Raji (cell line): ENCODE results near the gene AJAP1.

ENCODE experiments used
- POLR2A ChIP-seq: IDR thresholded peaks from 2 replicates; pipeline ENCODE4 v1.6.1; 2011; ENCODE audit warnings: low read depth, low read length, control low read depth; ENCODE audit not compliant: insufficient read depth

The AJAP1 gene

DNA sequence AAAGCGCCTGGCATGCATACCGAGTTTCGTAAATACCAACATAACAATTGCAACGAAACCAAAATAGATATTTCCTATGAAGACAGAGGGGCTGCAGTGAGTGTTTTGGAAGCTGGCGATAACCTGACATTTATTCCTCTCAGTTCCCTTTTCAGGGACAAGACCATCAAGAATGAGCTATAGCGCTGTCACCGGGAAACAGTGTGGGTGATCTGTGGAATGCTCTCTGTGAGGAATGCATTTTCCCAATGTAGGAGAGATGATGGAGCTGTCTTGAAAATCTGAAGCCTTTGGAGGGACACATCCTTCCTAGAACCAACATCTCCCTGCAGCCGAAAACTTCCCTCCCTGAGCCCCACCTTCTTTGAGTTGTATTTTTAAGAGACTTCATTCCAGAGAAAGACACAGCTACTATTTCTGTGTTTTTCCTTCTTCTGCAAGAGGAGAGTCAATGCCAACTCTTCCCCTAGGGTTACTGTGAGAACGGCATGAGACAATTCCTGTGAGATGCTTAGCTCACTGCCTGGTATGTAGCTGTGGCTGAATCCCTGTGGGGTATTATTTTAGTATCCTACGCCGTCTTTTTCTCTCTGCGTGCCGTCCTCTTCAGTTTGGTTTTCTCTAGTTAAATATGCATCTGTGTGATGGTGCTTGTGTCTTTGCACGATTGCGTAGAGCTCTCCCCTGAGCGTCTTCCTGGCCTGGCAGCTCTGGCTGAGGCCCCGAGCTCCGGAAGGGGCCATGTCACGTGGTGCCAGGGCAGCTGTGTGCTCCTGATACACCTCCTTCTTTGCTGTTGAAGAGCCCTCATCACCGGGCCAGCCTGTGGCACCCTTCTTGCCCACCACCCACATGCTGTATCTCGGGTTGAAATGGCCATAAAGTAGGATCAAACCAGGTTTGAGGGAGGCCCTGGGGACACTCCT, 45.2 kb downstream of the AJAP1 start:
- no peak for TF ChIP-seq POLR2A

DNA sequence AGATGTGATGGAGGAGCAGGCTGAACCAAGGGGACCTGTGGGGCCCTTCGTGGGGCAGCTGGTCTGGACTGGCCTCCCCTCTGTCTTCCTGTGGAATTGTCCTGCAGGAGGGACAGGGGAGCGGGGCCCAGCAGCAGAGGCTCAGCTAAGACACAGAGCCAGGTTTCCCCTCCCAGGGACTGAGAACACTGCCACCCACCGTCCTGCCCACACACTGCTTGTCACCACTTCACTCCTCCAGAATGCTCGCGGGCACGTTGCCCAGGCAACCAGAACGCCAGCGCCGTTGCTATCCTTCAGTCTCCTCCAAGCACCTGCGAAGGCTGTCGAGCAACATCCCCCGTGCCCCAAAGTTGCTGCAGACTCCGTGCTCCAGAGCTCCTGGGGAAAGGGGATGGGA, 46.4 kb downstream of the AJAP1 start:
- TF ChIP-seq POLR2A: no peak

DNA sequence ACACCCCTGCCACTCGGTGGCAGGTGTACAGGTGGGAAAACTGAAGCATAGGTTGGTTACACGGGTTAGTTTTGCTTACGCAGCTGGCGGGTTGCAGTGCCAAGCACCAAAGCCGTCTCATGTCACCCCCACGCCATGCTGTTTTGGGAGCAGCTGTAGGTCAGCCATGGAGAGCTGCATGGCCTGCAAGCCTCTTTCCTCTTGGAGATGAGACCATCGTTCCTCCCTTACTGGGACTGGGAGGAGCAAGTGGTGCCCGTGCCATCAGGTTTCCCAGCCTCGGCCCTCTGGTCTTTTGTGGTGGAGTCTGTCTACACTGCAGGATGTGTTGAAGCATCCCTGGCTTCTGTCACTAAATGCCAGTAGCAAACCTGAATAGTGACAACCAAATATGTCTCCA, 46.9 kb downstream of the AJAP1 start:
- TF ChIP-seq POLR2A: no peak

DNA sequence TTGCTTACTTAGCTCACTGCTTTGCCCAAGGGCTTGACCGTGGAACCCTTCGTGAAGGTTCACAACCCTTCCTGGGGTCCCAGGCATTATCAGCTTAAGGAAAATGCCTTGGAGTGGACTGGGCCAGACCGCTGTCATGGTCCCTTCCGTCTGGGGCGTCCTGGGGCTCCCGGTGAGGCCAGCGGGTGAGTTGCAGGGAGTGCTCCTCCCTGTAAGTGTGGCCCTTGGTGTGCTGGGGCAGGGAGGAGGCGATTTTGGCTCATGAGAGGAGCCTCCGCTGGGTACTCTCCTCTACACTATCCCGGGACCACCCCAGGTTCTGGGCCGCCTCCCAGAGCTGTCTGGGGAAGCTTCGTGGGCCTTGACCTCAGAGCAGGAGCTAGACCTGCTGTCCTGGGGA, 48.1 kb downstream of the AJAP1 start:
- TF ChIP-seq POLR2A: no peak

DNA sequence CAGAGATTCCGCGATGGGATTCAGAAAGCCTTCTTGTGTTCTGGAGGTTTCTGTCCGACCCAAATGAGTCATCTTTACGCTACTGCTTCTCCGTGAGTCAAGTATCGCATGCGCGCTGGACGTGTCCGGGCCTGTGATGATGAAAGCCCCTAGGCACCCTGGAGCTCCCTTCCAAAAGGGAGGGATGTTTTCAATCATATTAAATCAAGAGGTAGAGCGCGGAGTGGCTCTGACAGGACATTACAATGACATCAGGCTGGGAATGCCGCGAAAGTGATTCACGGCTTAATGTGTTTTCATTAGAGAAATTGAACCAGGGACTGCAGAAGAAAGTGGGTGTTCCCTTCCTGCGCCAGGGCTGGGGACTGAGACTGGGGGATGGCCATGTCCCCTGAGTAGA, 48.5 kb downstream of the AJAP1 start:
- no peak for TF ChIP-seq POLR2A

DNA sequence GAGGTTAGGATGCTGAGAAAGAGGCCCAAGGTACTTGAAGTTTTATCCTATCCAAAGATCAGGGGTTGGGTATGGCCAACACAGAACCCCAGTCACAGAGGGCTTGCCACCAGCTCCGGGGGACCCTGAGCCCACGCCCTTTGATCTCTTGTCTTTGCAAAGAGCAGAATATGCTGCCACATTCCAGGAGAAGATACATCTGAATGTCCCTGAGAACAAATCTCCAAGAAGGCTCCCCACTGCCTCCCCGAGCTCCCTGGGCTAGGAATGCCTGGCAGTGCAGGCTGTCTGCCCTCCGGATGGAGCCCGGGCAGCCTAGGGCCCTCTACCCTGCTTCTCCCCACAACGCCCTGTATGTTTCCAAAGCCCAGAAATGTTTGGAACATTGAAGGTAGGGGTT, 49.2 kb downstream of the AJAP1 start:
- TF ChIP-seq POLR2A: no peak

DNA sequence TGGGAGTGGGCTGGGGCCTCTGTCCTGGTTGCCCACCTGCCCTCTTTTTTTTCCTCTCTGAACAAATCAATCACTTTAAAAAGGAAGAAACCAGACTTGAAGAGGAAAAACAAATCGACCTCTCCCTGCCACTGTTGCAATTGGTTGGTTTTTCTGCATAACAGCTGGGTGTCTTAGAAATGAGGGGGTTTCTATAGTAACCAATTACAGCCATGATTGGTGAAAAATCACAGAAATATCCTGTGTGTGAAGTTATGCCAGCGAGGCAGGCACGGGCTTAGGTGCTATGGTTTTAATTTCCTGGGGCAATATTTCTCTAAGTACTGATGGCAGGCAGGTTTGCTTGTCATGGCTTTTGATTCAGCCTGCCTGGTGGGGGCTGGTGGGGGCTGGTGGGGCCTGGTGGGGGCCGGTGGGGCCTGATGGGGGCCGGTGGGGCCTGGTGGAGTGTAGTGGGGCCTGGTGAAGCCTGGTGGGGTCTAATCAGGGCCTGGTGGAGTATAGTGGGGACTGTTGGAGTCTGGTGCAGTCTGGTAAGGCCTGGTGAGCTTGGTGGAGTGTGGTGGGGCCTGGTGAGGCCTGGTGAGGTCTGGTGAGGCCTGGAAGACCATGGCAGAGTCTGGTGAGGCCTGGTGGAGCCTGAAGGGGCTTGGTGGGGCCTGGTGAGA, 54.6 kb downstream of the AJAP1 start:
- TF ChIP-seq POLR2A: no peak

DNA sequence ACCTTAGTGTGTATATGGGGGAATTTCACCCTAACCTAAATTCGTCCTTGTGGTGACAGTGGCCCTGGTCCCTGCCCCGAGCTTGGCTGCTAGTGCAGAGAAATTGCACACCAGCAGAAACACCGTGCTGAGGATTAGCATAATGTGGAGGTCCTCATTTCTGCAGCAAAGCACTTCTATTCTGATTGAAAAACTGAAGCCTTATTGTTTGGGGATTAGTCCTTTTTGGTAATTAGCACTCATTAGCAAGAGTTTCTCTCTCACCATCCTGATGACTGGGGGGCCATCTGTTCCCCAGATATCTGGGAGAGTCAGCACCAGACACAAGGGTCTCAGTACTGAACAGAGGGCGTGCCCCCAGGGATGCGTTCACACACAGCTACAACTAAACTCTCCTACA, 55.2 kb downstream of the AJAP1 start:
- TF ChIP-seq POLR2A: no peak

DNA sequence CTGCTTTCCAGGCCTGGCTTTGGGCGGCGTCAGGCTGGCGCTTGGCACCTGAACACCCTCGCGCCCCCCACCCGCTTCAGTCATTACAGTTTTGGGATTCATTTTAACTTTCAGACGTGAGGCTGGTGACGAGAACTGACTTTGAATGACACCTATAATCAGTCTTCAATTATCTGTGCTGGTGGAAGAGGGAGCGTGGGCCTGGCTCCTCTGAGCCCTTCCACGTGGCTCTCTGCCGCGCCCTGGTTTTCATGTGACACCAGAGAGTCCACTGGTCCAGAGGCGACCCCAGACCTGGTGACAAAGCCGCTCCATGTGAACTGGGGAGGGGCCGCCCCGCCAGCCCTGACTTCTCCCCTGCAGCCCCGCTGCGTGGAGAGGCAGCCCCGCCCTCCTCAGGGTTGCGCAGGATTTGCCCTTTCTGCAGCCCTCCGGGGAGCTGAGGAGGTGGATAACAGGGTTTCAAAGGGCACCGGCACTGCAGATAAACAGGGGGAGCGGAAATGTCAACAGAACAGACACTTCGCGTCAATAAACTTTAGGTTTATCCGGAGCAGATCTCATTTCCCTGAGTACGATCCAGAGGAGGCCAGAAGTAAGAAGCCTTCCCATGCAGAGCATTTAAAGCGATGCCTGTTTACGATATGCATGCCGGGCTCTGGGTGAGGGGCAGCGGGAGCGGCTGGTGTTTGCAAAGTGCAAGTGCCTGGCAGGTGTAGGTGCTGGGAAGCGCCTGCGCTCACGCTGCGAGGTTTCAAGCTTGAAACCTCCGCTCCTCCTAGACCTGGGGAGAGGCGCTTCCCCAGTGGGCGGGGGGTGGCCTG, 56.4 kb downstream of the AJAP1 start:
- no peak for TF ChIP-seq POLR2A

DNA sequence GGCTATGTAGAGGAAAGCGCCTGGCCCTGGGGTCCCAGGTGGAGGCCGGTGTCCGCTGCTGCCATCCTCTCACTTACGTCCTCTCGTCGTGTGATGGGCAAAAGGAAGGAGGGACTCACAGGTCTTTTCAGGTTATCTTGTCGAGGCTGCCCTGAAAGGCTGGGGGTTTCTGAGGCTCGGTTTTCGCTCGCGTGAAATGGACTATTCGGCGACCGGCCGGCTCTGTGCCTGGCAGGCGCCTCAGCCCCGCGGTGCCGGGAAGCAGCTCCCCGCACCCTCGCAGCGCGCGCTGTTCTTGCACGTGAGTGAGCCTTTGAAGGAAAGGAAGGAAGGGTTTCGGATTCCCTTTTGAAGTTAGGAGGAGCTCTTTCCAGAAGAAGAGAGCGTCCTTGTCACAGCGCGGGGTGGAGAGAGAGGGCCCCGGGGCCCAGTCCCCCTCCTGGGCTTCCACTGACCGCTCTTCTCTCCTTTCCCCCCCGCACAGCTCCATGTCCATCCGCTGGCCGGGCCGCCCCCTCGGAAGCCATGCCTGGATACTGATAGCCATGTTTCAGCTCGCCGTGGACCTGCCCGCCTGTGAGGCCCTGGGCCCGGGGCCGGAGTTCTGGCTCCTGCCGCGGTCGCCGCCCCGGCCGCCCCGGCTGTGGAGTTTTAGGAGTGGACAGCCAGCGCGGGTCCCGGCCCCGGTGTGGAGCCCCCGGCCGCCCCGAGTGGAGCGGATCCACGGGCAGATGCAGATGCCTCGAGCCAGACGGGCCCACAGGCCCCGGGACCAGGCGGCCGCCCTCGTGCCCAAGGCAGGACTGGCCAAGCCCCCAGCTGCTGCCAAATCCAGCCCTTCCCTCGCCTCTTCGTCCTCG, 57.2 kb downstream of the AJAP1 start:
- TF ChIP-seq POLR2A: no peak

DNA sequence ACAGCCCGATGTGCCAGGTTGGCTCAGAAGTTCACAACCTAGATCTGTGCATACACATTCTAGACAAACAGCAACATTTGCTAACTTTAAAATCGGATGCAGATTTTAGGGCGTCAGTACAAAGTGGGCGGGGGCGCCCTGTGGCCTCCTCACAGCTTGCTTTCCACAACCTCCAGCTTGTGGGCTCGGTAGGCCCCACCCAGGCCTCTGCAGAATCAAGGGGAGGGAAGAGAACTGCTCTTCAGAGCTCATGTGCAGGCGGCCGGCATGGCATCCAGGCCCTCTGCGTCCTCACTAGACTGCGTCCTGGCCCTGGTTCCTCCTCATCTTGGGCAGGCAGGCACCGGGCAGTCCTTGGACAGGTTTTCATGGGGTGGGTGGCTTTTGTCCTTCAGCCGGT, 59.3 kb downstream of the AJAP1 start:
- no peak for TF ChIP-seq POLR2A

DNA sequence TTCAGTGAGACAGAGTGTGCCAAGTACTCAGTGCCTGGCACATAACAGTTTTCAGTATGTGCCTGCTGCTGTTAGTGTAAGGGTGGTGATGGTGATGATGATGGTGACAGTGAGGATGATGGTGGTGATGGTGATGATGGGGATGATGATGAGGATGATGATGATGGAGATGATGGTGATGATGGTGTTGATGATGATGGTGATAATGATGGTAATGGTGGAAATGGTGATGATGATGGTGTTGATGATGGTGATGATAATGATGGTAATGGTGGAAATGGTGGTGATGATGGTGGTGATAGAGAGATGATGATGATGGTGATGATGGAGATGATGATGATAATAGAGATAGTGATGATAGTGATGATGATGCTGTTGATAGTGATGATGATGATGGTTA, 62.0 kb downstream of the AJAP1 start:
- no peak for TF ChIP-seq POLR2A

DNA sequence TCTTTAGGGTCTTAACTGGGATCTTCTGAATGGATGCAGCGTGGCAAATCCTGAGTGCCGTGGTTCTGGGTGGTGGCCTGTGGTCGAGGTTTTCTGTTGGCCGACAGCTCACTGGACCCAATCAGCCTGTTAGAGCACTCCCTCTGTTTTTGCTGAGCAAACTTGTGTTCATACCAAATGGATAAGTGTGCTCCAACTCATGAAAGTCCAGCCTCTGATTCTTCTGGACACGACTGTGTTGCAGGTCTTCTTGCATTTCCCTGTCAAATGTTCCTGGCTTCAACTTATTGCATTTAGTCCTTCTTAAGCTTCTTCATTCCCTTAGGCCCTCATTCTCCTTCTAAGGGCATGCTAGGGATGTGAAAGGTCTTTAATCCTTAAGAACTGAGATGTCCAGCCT, 63.7 kb downstream of the AJAP1 start:
- TF ChIP-seq POLR2A: no peak

DNA sequence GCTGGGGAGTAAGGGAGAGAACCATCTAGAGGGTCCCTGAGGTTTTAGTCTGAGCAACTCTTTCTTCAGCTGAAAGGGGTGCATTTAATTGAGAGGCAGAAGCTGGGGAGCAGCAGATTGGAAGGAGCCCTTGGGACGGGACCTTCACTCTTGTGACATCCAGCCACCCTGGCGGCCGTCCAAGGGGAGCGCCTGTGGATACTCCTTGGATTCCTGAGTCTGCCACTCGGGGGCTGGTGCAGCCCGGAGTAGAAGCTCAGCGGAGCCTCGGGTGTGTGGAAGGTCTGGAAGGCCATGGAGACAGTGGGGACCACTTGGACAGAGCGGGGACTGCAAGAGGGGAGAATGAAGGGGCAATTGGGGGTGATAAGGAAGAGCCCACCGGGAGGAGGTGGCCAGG, 68.7 kb downstream of the AJAP1 start:
- TF ChIP-seq POLR2A: no peak

DNA sequence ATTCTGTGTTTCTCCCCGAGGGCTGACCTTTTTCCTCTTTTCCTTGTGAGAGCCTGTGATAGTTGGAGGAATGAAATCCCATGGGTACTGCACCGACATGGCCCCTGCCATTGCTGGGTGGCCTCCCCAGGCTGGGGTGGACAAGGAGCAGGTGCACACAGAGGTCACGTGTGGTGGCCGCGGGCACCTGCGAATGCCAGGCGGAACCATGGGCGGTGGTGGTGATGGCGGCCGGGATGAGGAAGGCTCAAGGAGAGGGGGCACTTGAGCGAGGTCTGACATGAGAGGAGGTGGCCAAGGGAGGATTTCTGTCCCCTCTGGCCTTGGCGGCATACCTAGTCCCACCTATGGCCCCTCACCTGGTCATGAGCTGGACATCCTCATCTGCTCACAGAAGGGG, 69.6 kb downstream of the AJAP1 start:
- TF ChIP-seq POLR2A: no peak
